ENCODE results near the gene OR10Z1. TPM values are rescaled to one million over a fixed set of nuclear protein-coding genes. Genes with fewer than 3 reads are reported as not detected.

OR10Z1 gene
- polyA plus RNA-seq, 12 donors, result 0.09 to 0.21 (median 0.13) TPM; not detected in 4

Other genes with a start within 250 kb of the OR10Z1 start
- gene OR10T2, start 205.8 kb upstream of the OR10Z1 start, polyA plus RNA-seq (ENCODE audit: insufficient read length in 12 of 12), result not detected
- gene OR10K2, start 179.0 kb upstream of the OR10Z1 start, polyA plus RNA-seq (ENCODE audit: insufficient read length in 12 of 12), result not detected
- under 1 TPM in 4 of 12 donors, not detected in 8; 0.03 to 0.07 (median 0.05) TPM for gene OR10K1, start 143.4 kb upstream of the OR10Z1 start, polyA plus RNA-seq (ENCODE audit: insufficient read length in 12 of 12)
- gene OR10R2, start 133.0 kb upstream of the OR10Z1 start, polyA plus RNA-seq (ENCODE audit: insufficient read length in 12 of 12), result not detected
- gene OR6Y1, start 50.9 kb upstream of the OR10Z1 start, polyA plus RNA-seq (ENCODE audit: insufficient read length in 12 of 12), result not detected
- gene OR6P1, start 34.7 kb upstream of the OR10Z1 start, polyA plus RNA-seq (ENCODE audit: insufficient read length in 12 of 12), result not detected
- not detected for gene OR10X1, start 25.4 kb upstream of the OR10Z1 start, polyA plus RNA-seq (ENCODE audit: insufficient read length in 12 of 12)
- gene SPTA1, start 81.4 kb downstream of the OR10Z1 start, polyA plus RNA-seq (ENCODE audit: insufficient read length in 12 of 12), result 1 to 10 TPM in 10 of 12 donors, not detected in 2; 1.6 to 8.1 (median 2.9) TPM
- not detected for gene OR6K2, start 95.4 kb downstream of the OR10Z1 start, polyA plus RNA-seq (ENCODE audit: insufficient read length in 12 of 12)
- gene OR6K3, start 115.5 kb downstream of the OR10Z1 start, polyA plus RNA-seq (ENCODE audit: insufficient read length in 12 of 12), result under 1 TPM in 1 of 12 donors, not detected in 11; 0.08 TPM
- not detected for gene OR6K6, start 149.5 kb downstream of the OR10Z1 start, polyA plus RNA-seq (ENCODE audit: insufficient read length in 12 of 12)
- not detected for gene OR6N1, start 166.9 kb downstream of the OR10Z1 start, polyA plus RNA-seq (ENCODE audit: insufficient read length in 12 of 12)
- gene OR6N2, start 175.9 kb downstream of the OR10Z1 start, polyA plus RNA-seq (ENCODE audit: insufficient read length in 12 of 12), result not detected
- 10 to 100 TPM in 1 of 12 donors, 1 to 10 TPM in 10, not detected in 1; 2.7 to 22.0 (median 3.6) TPM for gene MNDA, start 226.1 kb downstream of the OR10Z1 start, polyA plus RNA-seq (ENCODE audit: insufficient read length in 12 of 12)

Measured in muscle of arm (tissue), 12 donors.